SK-N-MC (cell line): ENCODE data around the gene SLC26A8.

Experiments used
- DNase-seq: peaks from one replicate; pipeline ENCODE4 v3.0.0-alpha.2; 2011; ENCODE audit warnings: low read depth, low spot score
- H3K27ac ChIP-seq: fragments of 200-600 bp; sonication (generic); 2 replicates; pipeline ENCODE4 v1.5.1; 2016; ENCODE audit warnings: mixed run types
- H3K36me3 ChIP-seq: fragments of 200-600 bp; sonication (generic); 2 replicates; pipeline ENCODE4 v1.6.1; 2017; ENCODE audit warnings: antibody characterized with exemption, low read length, mixed read lengths; ENCODE audit not compliant: insufficient read depth
- H3K4me3 ChIP-seq: fragments of 200-600 bp; sonication (generic); 2 replicates; pipeline ENCODE4 v1.5.1; 2016
- H3K9ac ChIP-seq: fragments of 200-600 bp; sonication (generic); 2 replicates; pipeline ENCODE4 v1.8.0; 2017; ENCODE audit warnings: mixed run types, mixed read lengths; ENCODE audit not compliant: insufficient read length
- H3K9me3 ChIP-seq: fragments of 200-600 bp; sonication (generic); 2 replicates; pipeline ENCODE4 v1.6.1; 2017; ENCODE audit warnings: low read depth, mild to moderate bottlenecking, antibody characterized with exemption, low read length, moderate library complexity, mixed read lengths
- EZH2 ChIP-seq: fragments of 200-600 bp; sonication (generic); IDR thresholded peaks from one replicate; pipeline ENCODE4 v1.6.1; 2017; ENCODE audit warnings: antibody characterized with exemption
- FOXP2 ChIP-seq: optimal IDR thresholded peaks from 2 replicates; pipeline ENCODE3; 2011; ENCODE audit warnings: mild to moderate bottlenecking, moderate library complexity; ENCODE audit not compliant: insufficient read depth; ENCODE audit errors: extremely low read length, control extremely low read depth
- POLR2AphosphoS5 ChIP-seq: IDR thresholded peaks from 2 replicates; pipeline ENCODE4 v1.6.1; 2012; ENCODE audit warnings: mild to moderate bottlenecking, low read depth, low read length, borderline replicate concordance

SLC26A8 gene

DNA sequence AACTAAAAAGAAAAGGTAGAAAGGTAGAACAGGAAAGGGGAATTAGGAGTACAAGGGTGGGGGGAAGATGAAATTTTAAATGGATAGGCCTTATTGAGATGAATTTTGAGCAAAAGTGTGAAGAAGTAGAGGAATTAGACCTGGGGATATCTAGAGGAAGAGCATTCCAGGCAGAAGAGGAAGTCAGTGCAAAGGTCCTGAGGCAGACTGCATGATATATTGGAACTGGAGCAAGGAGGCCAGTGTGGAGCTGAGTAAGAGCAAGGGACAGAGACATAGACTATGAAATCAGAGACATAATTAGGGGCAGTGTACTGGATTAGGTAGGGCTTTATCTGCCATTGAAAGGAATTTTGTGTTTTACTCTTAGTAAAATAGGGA lies 43.6 kb upstream of the SLC26A8 start:
- Histone ChIP-seq H3K36me3 (no peaks in the 10 kb centered on the region; the same call in 1 of the 2 replicates), H3K9me3 (no peaks in the 10 kb centered on the region), H3K27ac (no peak overlapping the region), H3K9ac (no peak overlapping the region), H3K4me3 (no peak overlapping the region)
- no peak for DNase-seq
- TF ChIP-seq EZH2 (no peak), FOXP2 (no peak), POLR2AphosphoS5 (no peak)

DNA sequence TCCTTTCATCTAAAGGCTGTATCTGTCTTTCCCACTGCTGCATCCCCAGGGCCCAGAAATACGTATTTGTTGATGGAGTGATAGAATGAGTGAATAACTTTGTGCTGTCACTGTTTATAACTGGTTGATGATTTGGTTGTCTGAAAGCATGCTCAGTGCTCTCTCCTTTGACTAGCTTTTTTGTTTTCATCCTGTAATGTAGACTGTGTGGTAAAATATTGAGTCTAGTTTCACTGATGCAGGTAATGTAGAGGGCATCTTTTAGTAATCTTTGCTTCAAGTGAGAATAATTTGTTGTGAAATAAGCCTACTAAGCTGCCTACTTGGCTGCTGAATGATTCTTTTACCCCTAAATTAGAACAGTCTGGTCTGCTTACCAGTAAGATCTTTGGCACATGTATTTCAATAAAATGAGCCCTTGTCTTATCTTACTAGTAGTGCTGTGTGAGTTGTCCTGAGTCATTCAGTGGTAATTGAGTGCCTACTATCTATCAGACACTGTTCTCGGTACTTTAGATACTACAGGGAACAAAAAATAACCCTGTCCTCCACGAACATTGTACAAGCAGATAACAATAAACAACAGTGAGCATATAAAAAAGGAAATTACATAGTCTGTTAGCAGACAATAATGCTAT lies 43.1 kb upstream of the SLC26A8 start:
- no peaks in the 10 kb centered on the region for H3K36me3 ChIP-seq
- no peak overlapping the region for H3K27ac ChIP-seq
- no peaks in the 10 kb centered on the region for H3K9me3 ChIP-seq
- no peak for TF ChIP-seq EZH2
- TF ChIP-seq POLR2AphosphoS5 = no peak
- TF ChIP-seq FOXP2 = no peak
- H3K9ac ChIP-seq = no peak overlapping the region
- H3K4me3 ChIP-seq = no peak overlapping the region
- no peak for DNase-seq

DNA sequence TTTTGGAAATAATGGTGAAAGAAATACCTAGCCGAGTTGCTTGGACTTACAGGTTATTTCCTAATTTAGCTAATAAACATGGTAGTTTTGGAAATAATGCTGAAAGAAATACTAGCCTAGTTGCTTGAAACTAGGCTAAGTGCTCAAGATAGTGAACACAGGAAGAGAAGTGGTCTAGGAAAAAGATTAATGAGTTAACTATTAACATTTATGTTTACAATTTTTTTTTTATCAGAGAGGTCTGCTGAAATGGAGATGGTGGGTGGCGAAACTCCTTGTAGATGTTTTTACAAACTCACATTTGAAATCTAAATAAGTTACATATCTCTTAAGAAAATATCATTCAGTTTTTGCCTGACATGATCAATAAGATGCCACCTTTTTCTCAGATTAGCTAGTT lies 42.4 kb upstream of the SLC26A8 start:
- Histone ChIP-seq H3K27ac (no peak overlapping the region), H3K4me3 (no peak overlapping the region), H3K36me3 (no peaks in the 10 kb centered on the region), H3K9me3 (no peaks in the 10 kb centered on the region), H3K9ac (no peak overlapping the region)
- TF ChIP-seq POLR2AphosphoS5 = no peak
- TF ChIP-seq FOXP2 = no peak
- TF ChIP-seq EZH2 = no peak
- no peak for DNase-seq

- no peak for DNase-seq
- TF ChIP-seq FOXP2 (no peak), POLR2AphosphoS5 (no peak), EZH2 (no peak)
- no peak overlapping the region for H3K4me3 ChIP-seq
- H3K9ac ChIP-seq = no peak overlapping the region
- 0 out of 2 replicates have a peak, but pooled peaks cover 6% of the 10 kb centered on the region for H3K36me3 ChIP-seq
- H3K9me3 ChIP-seq = no peaks in the 10 kb centered on the region
- 0 out of 2 replicates have a peak overlapping the region, but pooled peaks have one; percentile 21 for H3K27ac ChIP-seq
Measured at GRCh38 chr6:36065916-36066315, 41.5 kb upstream of the SLC26A8 start.

DNA sequence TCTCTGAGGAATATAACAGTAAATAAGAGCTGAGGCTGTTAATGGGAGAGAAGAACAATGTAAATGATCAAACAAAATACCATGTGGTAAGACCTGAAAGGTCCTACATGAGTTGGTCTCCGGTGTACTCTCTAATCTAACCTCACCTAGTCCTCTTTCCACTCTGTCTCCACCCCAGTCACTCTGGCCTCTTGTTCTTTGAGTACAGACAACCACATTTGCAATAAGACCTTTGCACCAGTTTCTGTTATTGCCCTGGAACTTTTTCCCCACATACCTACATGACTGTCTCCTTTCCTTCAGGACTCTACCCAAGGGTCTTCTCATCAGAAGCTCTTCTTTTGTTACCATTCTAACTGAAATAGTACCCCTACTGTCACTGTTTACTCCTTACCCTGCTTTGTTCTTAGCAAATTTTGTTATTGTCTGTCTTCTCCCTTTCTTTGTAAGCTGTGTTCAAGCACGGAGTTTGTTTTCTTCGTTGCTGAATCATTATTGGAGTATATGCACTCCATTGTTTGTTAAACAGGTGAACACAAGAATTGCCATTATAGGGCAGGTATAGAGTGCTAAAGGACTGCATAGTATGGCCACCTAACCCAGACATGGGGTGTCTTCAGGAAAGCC lies 40.4 kb upstream of the SLC26A8 start:
- Histone ChIP-seq H3K9ac (no peak overlapping the region), H3K9me3 (no peaks in the 10 kb centered on the region), H3K4me3 (no peak overlapping the region), H3K36me3 (peaks cover 16% of the 10 kb centered on the region; the same call in 1 of the 2 replicates), H3K27ac (no peak overlapping the region)
- TF ChIP-seq FOXP2 (no peak), POLR2AphosphoS5 (no peak), EZH2 (no peak)
- DNase-seq = no peak

DNA sequence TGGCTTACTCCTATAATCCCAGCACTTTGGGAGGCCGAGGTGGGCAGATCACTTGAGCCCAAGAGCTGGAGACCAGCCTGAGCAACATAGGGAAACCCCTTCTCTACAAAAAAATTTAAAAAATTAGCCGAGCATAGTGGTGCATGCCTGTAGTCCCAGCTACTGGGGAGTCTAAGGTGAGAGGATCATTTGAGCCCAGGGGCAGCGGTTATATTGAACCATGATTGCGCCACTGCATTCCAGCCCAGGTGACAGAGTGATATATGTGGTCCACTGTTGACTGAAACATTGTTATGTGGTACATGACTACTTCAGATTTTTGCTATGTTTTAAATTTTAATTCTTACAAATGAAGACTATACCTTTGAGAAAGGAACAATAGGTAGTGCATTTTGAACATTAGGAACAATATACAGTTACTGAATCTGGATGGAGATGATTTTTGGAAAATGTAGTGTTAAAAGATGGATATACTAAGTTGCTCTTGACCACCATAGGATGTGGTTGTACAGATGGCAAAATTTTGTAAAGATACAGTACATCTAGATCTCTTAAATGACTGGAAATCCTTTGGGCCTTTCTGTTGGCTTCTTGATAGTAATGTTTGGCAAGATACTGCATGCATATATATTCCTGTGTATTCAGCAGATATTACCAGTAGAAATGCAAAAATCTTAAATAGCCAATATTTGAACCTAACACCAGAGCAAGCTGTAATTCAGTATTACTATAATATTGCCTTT lies 39.0 kb upstream of the SLC26A8 start:
- Histone ChIP-seq H3K9me3 (no peaks in the 10 kb centered on the region), H3K4me3 (no peak overlapping the region), H3K36me3 (peaks cover 22% of the 10 kb centered on the region; the same call in 1 of the 2 replicates), H3K27ac (no peak overlapping the region), H3K9ac (no peak overlapping the region)
- TF ChIP-seq POLR2AphosphoS5 (no peak), EZH2 (no peak), FOXP2 (no peak)
- DNase-seq = no peak

GRCh38 chr6:36062247-36062646 lies 37.8 kb upstream of the SLC26A8 start:
- H3K9ac ChIP-seq = no peak overlapping the region
- H3K27ac ChIP-seq = no peak overlapping the region
- DNase-seq = no peak
- H3K36me3 ChIP-seq = peaks cover 22% of the 10 kb centered on the region
- H3K9me3 ChIP-seq = no peaks in the 10 kb centered on the region
- no peak overlapping the region for H3K4me3 ChIP-seq
- TF ChIP-seq EZH2 = no peak
- no peak for TF ChIP-seq FOXP2
- no peak for TF ChIP-seq POLR2AphosphoS5

GRCh38 chr6:36061236-36061635 lies 36.8 kb upstream of the SLC26A8 start:
- H3K4me3 ChIP-seq = no peak overlapping the region
- H3K9me3 ChIP-seq = no peaks in the 10 kb centered on the region
- no peak for DNase-seq
- TF ChIP-seq EZH2 (no peak), POLR2AphosphoS5 (no peak), FOXP2 (no peak)
- H3K36me3 ChIP-seq = peaks cover 22% of the 10 kb centered on the region
- H3K27ac ChIP-seq = no peak overlapping the region
- H3K9ac ChIP-seq = no peak overlapping the region
